Endodermal cell (in vitro differentiated cells): ENCODE results near the gene NDUFAF5. TPM values are rescaled to one million over a fixed set of nuclear protein-coding genes. Genes with fewer than 3 reads are reported as not detected.

Experiments
- DNase-seq: peaks from one replicate; pipeline ENCODE4 v3.0.0-alpha.2; 2017
- H3K27ac ChIP-seq: 2 replicates; pipeline ENCODE4 v1.5.1; 2013; ENCODE audit warnings: mild to moderate bottlenecking, low read depth, low read length, moderate library complexity
- H3K27me3 ChIP-seq: 2 replicates; pipeline ENCODE4 v1.6.1; 2013; ENCODE audit warnings: mild to moderate bottlenecking, low read length, moderate library complexity; ENCODE audit not compliant: insufficient read depth, control insufficient read depth, poor library complexity, severe bottlenecking
- H3K36me3 ChIP-seq: 2 replicates; pipeline ENCODE4 v1.7.0; 2013; ENCODE audit warnings: mild to moderate bottlenecking, low read length, moderate library complexity; ENCODE audit not compliant: control insufficient read depth, insufficient read depth
- H3K4me1 ChIP-seq: one replicate; pipeline ENCODE4 v1.7.0; 2013; ENCODE audit warnings: low read length; ENCODE audit not compliant: control insufficient read depth, insufficient read depth
- H3K4me3 ChIP-seq: 2 replicates; pipeline ENCODE4 v1.5.1; 2013; ENCODE audit warnings: mild to moderate bottlenecking, low read length, moderate library complexity
- H3K9ac ChIP-seq: 2 replicates; pipeline ENCODE4 v1.6.1; 2013; ENCODE audit warnings: mild to moderate bottlenecking, low read length, moderate library complexity; ENCODE audit not compliant: poor library complexity, severe bottlenecking; ENCODE audit errors: extremely low read depth
- H3K9me3 ChIP-seq: 2 replicates; pipeline ENCODE4 v1.6.1; 2013; ENCODE audit warnings: mild to moderate bottlenecking, low read length, moderate library complexity; ENCODE audit not compliant: control insufficient read depth
- H3K27ac Mint-ChIP-seq: 2 replicates; pipeline ENCODE4 v1.8.0; 2020; ENCODE audit warnings: mixed read lengths
- H3K27me3 Mint-ChIP-seq: 2 replicates; pipeline ENCODE4 v1.8.0; 2021; ENCODE audit warnings: mild to moderate bottlenecking, mixed read lengths; ENCODE audit not compliant: insufficient read depth
- H3K36me3 Mint-ChIP-seq: 2 replicates; pipeline ENCODE4 v1.8.0; 2020; ENCODE audit warnings: low read depth, mixed read lengths
- H3K4me1 Mint-ChIP-seq: 2 replicates; pipeline ENCODE4 v1.8.0; 2020; ENCODE audit warnings: mixed read lengths
- H3K4me3 Mint-ChIP-seq: 2 replicates; pipeline ENCODE4 v1.8.0; 2020; ENCODE audit warnings: mild to moderate bottlenecking, moderate library complexity, mixed read lengths
- H3K9me3 Mint-ChIP-seq: 2 replicates; pipeline ENCODE4 v1.8.0; 2020; ENCODE audit warnings: mild to moderate bottlenecking, mixed read lengths
- CTCF ChIP-seq: fragments of 200-600 bp; sonication (generic); conservative IDR thresholded peaks from 2 replicates; pipeline ENCODE4 v1.5.0; 2021; ENCODE audit warnings: antibody characterized with exemption, mild to moderate bottlenecking
- WGBS, 2 experiments: methylation state at CpG; one replicate each; pipeline versions ENCODE4 v1.1.5 to v1.1.7; 2013; ENCODE audit warnings: missing lambda C conversion rate in 2 of 2, mixed read lengths in 1 of 2; ENCODE audit not compliant: insufficient coverage in 1 of 2, insufficient read length in 1 of 2; 5-methylcytosine and 5-hydroxymethylcytosine counted together
- total RNA-seq, 2 donors: library from RNA; stranded (reverse); fragmentation: NEBNext Ultra II Directional in 1 of 2; extraction: Animal tissue kit (Norgen Biotek cat#: 25700) in 1 of 2; gene quantifications; 2 replicates in 1 of 2; 3 replicates in 1 of 2; pipeline ENCODE4 v1.2.1, GENCODE V29; 2021

NDUFAF5 gene
- total RNA-seq, 2 donors from 2014 or later: 32.9 to 33.5 TPM

DNA sequence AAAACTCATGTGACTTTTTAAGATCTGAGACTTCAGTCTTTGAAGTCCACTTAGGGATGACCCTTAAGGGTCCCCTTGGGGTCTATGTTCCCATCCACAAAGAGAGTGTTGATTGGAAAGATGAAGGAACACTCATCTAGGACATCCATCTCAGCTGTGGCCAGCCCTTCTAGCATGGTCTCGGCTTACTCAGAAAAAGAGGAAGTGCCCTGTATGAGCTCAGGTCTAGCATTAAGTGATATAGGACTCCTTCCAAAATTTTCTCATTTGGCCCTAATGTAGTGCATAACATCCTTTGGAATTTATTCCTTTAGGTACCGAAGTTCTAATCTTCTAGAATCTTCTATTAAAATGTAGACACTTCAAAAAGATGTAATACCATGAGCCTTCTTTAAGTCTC is 77.4 kb downstream of the NDUFAF5 start:
- Histone ChIP-seq H3K4me3 (no peak overlapping the region), H3K4me1 (no peaks in the 10 kb centered on the region), H3K27me3 (peaks cover 73% of the 10 kb centered on the region), H3K9ac (no peak overlapping the region), H3K36me3 (no peaks in the 10 kb centered on the region), H3K27ac (no peak overlapping the region), H3K9me3 (no peaks in the 10 kb centered on the region)
- Mint-ChIP-seq H3K36me3 (no peaks in the 10 kb centered on the region), H3K4me1 (peaks cover 2% of the 10 kb centered on the region), H3K27me3 (peaks cover 46% of the 10 kb centered on the region), H3K27ac (no peak overlapping the region), H3K4me3 (no peak overlapping the region), H3K9me3 (no peaks in the 10 kb centered on the region)
- 91 to 100% methylated on average over 2 of the region's 2 CpGs for WGBS, 2 experiments
- TF ChIP-seq CTCF: no peak
- no peak for DNase-seq

DNA sequence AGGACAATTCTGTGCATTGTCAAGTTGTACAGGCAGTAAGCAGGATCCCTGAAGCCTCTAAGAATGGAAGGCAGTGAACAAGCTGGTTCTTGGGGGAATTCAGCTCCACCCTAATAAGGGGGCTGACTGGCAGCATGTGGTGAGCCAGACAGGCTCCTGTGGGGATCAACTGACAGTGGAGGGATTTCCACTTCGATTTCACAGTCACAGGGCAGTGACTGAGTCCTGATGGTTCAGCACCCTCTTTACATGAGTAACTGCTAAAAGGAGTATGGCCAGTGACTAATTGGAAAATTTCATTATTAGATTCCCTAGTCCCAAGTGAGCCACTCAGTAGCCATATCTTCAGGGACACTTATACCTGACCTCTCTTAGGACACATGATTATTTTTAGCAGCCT is 78.4 kb downstream of the NDUFAF5 start:
- WGBS, 2 experiments: 90 to 100% methylated on average over 1 of the region's 1 CpG

DNA sequence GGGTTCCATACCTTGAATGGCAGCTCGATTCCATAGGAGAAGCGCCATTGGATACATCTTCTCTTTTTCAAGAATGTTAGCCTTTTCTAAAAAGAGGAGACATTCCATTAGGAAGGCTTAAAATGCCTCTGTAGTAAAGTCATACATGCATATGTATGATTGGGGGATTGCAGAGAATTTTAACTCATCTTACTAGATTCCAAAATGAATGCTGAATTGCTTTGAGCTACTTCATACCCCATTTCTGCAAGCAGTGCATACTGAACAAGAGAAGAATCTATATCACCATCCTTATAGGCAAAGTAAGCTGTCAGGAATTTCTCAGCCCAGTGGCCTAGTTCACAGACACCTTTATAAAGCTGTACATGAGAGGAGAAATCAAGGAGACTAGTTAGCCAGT is 80.3 kb downstream of the NDUFAF5 start:
- no peaks in the 10 kb centered on the region for H3K36me3 ChIP-seq
- H3K4me1 ChIP-seq: no peaks in the 10 kb centered on the region
- no peaks in the 10 kb centered on the region for H3K9me3 ChIP-seq
- Mint-ChIP-seq H3K4me3 (no peak overlapping the region), H3K36me3 (no peaks in the 10 kb centered on the region), H3K4me1 (no peaks in the 10 kb centered on the region), H3K27ac (no peak overlapping the region), H3K27me3 (peaks cover 24% of the 10 kb centered on the region), H3K9me3 (no peaks in the 10 kb centered on the region)
- no peak for DNase-seq
- H3K27ac ChIP-seq: peak overlapping the region; percentile 16
- H3K27me3 ChIP-seq: peaks cover 58% of the 10 kb centered on the region
- no peak overlapping the region for H3K9ac ChIP-seq
- no peak overlapping the region for H3K4me3 ChIP-seq
- WGBS, 2 experiments: 86 to 93% methylated on average over 2 of the region's 2 CpGs
- TF ChIP-seq CTCF: no peak

More for the DNA sequence above, 78.4 kb downstream of the NDUFAF5 start:
- Mint-ChIP-seq H3K4me1 (no peaks in the 10 kb centered on the region), H3K27me3 (peaks cover 37% of the 10 kb centered on the region), H3K27ac (no peak overlapping the region), H3K9me3 (no peaks in the 10 kb centered on the region), H3K4me3 (no peak overlapping the region), H3K36me3 (no peaks in the 10 kb centered on the region)
- Histone ChIP-seq H3K4me1 (no peaks in the 10 kb centered on the region), H3K27me3 (peaks cover 74% of the 10 kb centered on the region), H3K9ac (no peak overlapping the region), H3K9me3 (no peaks in the 10 kb centered on the region), H3K27ac (no peak overlapping the region), H3K36me3 (no peaks in the 10 kb centered on the region), H3K4me3 (no peak overlapping the region)
- no peak for TF ChIP-seq CTCF
- DNase-seq: no peak
